Umbilical cord (tissue), 2 donors: ENCODE data around the gene ACTN4. TPM values are rescaled to one million over a fixed set of nuclear protein-coding genes. Genes with fewer than 3 reads are reported as not detected.
"Not testable (repeated sequence)": the region's sequence is repeated elsewhere in the genome, so short reads cannot be mapped to it uniquely, and the experiment has no call there.

Experiments used
- DNase-seq: peaks from one replicate; pipeline ENCODE4 v3.0.0-alpha.2; 2015; ENCODE audit warnings: low spot score
- total RNA-seq: library from RNA; depleted of rRNA; stranded (reverse); fragments of >200 nt; gene quantifications from one replicate; pipeline ENCODE4 v1.2.3, GENCODE V29; 2014; ENCODE audit warnings: low replicate concordance; ENCODE audit not compliant: insufficient read depth

ACTN4 gene
- total RNA-seq, 1 donor from 2014 or later: 354 TPM

DNA sequence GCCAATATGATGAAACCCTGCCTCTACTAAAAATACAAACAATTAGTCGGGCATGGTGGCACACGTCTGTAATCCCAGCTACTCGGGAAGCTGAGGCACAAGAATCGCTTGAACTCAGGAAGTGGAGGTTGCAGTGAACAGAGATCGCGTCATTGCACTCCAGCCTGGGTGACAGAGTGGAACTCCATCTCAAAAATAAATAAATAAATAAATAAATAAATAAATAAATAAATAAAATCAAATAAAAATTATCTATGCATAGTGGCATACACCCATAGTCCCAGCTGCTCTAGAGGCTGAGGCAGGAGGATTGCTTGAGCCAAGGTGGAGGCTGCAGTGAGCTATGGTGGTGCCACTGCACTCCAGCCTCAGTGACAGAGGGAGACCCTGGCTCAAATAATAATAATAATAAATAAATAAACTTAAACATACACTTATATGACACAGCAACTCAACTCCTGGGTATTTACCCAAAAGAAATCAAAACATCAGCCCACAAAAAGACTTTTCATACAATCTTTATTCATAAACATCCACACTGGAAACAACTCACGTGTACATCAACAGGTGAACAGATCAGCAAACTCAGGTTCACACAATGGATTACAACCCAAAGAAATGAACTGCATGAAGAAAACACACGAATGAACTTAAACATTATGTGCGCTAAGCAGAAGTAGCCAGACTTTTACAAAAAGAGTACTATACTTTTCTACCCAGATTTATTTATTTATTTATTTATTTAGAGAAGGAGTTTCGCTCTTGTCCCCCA lies 119.0 kb downstream of the ACTN4 start:
- no peak for DNase-seq

DNA sequence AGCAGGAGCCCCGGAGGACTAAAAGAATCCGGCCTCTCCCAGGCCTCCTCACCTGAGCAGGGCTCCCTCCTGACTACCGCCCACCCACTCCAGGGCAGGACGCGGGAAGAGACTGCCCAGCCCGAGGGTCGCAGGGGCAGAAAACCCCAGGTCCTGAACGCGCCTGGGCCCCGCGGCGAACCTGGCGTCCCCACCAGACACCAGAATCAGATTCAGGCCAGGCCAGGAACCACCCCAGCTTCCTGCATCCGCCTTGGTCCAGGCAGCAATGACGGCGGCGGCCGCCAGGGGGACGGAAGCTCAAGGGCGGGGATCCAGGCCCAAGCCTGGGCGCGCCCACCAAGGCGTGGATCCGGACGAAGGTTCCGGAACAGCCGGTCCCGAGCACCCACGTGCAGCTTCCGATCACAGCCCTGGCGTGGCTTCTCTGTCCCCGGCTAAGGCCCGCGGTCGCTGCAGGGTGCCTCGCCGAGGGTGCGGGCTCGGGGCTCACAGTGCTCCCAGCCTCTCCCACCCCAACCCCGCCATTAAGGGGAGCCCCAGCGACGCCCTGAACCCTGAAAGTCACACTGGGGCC lies 122.3 kb downstream of the ACTN4 start:
- peak; percentile 88 for DNase-seq

DNA sequence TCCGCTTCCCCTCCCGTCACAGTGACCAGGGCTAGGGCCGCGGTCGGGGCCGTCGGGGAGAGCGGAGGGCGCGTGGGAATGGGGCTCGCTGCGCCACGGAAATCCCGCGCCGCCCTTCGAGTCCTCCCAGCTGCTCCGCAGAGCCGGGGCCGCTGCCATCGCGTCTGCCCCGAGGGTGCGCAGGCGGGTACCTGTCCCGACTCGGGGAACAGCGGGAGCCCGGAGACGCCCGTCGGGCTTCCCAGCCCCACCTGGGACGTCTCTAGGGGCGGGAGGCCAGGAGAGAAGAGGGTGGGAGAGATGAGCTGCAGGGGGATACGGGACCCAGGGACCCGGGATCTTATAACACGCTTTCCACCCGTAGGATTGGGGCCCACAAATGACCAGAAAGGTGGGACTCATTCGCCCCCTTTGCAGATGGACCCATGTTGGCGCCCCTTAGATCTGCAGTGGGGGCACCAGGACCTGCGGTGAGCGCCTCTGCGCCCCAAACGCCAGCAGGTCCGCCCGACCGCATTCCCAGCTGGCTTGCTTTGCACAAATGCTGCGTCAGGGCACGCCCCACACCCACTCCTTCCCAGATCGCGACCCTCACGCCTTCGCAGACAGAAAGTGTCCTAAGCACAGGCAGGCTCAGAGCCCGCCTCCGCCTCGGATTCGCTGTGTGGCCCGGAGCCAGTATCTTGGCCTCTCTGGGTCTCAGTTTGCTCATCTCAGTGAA lies 122.9 kb downstream of the ACTN4 start:
- DNase-seq: not testable (repeated sequence)

DNA sequence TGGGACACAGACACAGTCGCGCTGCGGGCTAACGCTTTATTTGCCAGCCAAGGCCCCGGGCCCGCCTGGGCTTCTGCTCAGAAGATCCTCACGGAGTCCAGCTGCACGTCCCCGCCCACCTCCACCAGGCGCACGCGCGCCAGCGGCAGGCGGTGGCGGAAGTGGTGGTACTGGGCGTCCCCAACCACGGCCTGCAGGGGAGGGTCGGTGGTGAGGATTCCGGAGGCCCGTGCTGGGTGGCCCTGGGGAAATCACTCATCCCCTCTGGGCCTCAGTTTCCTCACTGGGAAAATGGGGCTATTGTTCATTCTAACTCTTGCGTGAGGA lies 123.5 kb downstream of the ACTN4 start:
- not testable (repeated sequence) for DNase-seq

DNA sequence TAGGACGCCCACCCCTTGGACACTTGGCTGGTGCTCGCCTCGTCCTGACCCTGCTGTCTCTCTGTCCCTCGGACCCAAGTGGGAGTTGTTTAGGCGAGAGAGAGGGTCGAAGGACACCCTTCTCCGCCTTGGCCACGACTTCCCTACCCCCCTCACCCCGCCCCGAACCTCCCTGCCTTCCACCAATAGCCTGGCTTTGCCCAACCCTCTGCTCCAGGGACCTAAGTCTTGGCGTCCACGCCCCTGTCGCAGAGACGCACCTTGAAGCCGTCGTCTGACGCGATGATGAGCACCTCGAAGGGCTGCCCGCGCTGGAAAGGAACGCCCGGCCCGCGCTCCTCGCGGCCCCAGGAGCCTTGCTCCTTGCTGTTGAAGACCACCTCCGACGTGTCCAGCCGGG lies 124.1 kb downstream of the ACTN4 start:
- DNase-seq: not testable (repeated sequence)

DNA sequence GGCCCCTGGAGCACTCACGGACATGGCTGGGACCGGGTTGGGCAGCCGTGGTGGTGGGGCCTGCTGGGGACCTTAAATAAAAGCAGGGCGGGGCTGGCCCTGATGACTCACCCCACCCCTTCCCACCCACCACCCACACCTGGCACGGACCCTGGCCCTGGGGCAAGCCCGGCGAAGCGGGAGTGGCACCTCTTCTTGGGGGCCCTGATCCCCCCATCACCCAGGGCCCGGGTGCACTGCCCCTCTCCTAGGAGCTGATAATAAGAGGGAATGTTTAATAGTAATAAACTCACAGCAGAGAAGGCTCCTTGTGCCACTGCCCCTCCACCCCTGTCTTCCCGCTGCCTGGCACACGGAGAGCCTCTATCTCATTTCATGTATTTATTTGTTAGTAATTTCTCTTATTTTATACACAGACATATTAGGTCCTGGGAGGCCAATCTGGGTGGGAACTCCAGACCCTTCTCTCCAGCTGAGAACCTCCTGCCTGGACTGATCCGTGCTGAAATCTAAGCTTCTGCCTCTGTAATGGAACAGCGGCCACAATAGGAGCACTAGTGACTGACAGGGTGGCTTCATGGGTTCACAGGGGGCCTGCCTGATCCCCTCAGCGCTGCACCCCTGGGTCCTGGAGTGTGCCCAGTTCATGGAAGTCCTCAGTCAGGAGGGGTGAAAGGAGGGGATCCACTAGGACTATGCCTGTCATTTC lies 126.2 kb downstream of the ACTN4 start, which contains the start of gene LGALS7:
LGALS7 (minus strand) TSS at position 49 of the 709 bp plus-strand sequence; CDS start at position 24, 25 bp downstream.
- no peak for DNase-seq

DNA sequence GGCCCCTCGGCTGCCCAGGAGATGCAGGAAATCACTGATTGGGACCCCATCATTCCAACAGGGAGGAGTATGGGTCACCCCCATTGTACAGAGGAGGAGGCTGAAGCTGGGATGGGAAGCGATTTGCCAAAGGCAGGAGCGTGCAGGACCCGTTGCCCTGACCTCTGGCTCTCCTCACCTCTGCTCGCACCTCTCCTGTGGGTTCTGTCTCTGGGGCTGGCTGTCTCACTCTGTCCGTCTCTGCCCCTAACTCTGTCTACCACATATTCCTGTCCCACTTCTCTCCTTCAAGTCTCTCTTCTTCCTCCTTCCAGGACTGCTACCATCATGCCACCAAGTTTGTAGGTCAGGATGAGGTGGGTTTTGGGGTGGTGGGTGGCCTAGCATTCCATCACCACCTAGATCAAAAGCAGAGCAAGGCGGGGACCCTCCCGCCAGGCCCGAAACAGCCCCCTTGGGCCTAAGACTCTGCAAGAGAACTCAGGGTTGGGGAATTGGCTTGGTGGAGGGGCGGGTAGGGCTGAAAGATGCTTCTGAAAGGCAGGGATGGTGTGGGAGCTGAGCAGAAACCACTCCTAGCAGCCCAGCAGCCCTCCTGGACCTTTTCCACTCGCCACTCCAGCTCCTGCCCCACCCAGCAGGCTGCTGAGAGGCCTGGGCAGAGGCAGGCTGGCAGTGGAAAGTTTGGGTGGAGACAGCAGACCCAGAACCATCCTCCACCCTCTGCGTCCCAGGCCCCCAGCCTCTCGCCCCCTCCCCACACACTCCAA lies 126.9 kb downstream of the ACTN4 start:
- DNase-seq: no peak

DNA sequence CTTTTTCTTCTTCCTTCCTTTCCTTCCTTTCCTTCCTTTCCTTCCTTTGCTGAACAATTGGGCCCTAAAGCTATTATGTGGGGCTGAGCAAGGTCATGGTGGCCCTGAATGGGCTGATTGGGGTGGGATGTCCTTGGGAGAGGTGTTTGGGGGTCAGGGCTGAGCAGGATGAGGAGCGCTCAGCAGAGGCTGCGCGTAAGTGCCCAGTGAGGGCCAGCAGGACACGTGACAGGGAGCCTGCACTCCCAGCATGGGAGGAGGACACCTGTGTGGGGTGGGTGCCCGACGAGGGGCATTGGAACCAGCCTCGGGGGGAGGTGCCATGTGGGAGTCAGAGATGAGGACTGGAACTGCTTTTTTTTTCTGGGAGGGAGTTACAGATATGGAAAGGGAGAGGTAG lies 131.3 kb downstream of the ACTN4 start:
- no peak for DNase-seq

DNA sequence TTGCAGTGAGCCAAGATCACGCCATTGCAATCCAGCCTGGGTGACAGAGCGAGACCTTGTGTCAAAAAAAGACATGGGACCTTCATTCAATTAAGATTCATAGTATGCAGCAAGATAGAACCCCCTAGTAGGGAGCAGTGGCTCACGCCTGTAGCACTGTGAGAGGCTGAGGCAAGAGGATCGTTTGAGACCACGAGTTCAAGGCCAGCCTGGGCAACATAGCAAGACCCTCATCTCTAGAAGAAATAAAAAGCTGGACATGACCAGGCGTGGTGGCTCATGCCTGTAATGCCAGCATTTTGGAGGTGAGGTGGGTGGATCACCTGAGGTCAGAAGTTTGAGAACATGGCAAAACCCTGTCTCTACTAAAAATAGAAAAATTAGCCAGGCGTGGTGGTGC lies 133.0 kb downstream of the ACTN4 start:
- DNase-seq: no peak

DNA sequence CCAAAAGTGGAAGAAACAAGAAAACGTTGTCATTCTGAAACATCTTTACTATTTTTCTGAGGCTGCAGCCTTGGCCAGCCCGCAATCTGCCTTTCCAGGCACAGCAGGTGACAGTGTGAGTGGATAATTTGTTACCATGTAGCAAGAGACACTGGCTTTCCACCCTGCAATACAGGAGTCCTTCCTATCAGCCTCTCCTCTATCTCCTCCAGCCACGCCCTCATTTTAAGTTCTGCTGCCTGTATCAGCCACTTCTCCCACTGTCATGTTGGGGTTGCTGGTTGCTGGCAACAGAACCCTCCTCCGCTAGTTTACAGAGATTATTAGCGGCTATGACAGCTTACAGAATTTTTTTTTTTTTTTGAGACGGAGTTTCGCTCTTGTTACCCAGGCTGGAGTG lies 133.6 kb downstream of the ACTN4 start:
- no peak for DNase-seq

Other genes with a start within 250 kb of the ACTN4 start
- gene FAM98C, start 244.6 kb upstream of the ACTN4 start, total RNA-seq: 6.7 TPM
- gene RASGRP4, start 221.4 kb upstream of the ACTN4 start, total RNA-seq: 0.96 TPM
- gene RYR1, start 214.0 kb upstream of the ACTN4 start, total RNA-seq: 1.4 TPM
- gene MAP4K1, start 29.7 kb upstream of the ACTN4 start, total RNA-seq: 0.96 TPM
- gene EIF3K, start 28.5 kb upstream of the ACTN4 start, total RNA-seq: 56.1 TPM
- gene CAPN12, start 96.8 kb downstream of the ACTN4 start, total RNA-seq: not detected
- 4.3 TPM for gene LGALS7, start 125.9 kb downstream of the ACTN4 start, total RNA-seq
- 139 TPM for gene LGALS7B, start 141.6 kb downstream of the ACTN4 start, total RNA-seq
- not detected for gene LGALS4, start 165.3 kb downstream of the ACTN4 start, total RNA-seq
- gene ECH1, start 184.1 kb downstream of the ACTN4 start, total RNA-seq: 16.1 TPM
- 141 TPM for gene HNRNPL, start 202.3 kb downstream of the ACTN4 start, total RNA-seq
- 4.1 TPM for gene RINL, start 230.6 kb downstream of the ACTN4 start, total RNA-seq